T-helper 22 cell (primary cell): Measurements from ENCODE around the gene NRG4.
A peak's percentile ranks its signal among the peaks of the same experiment; 100 is the strongest.
"Not testable (repeated sequence)": the region's sequence is repeated elsewhere in the genome, so short reads cannot be mapped to it uniquely, and the experiment has no call there.

Source experiments
- DNase-seq: peaks from one replicate; pipeline ENCODE4 v3.0.0-alpha.2; 2020; ENCODE audit warnings: low read depth

Gene NRG4

DNA sequence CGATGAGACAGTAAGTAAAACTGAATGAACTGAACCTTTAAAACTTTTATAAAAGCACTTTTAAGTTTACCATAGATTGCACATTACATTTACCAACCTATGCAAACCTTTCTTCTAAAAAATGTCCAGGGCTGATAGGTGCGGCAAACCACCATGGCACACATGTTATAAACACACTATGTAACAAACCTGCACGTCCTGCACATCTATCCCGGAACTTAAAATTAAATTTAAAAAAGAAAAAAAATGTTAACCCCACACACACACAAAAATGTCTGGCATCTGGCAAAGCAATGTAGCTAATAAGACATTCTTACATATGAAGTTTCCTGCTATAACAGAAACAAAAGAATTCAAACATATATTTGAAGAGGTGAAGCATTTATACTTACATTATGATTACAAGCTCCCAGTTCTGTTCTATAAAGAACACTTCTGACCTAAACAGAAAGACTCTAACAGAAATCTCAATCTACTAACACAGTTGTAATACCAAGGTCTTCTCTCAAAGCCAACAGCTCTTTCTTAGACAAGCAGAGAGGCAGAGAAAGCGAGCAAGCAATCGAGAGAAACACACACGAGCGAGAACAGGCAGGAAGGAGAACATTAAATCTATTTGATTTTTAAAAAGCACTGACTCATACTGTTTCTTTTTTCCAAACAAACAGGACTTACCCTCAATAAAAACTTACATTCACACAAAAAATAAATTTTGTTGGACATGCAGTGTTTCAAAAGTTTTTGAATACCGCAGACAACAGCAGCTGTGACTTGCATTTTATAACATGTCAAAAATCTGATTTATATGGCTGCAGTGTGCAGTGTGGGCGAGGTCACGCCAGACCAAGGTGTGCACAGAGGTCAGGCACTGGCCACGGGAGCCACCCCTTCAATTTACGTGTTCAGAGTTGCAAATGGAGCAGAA, at the start of gene NRG4:
TSS of gene NRG4 (minus strand) at position 798 of the 925 bp plus-strand sequence. CDS start 1,194 bp downstream, outside the sequence.
- no peak for DNase-seq

GRCh38 chr15:76061700-76062099, 49.5 kb upstream of the NRG4 start:
- no peak for DNase-seq

DNA sequence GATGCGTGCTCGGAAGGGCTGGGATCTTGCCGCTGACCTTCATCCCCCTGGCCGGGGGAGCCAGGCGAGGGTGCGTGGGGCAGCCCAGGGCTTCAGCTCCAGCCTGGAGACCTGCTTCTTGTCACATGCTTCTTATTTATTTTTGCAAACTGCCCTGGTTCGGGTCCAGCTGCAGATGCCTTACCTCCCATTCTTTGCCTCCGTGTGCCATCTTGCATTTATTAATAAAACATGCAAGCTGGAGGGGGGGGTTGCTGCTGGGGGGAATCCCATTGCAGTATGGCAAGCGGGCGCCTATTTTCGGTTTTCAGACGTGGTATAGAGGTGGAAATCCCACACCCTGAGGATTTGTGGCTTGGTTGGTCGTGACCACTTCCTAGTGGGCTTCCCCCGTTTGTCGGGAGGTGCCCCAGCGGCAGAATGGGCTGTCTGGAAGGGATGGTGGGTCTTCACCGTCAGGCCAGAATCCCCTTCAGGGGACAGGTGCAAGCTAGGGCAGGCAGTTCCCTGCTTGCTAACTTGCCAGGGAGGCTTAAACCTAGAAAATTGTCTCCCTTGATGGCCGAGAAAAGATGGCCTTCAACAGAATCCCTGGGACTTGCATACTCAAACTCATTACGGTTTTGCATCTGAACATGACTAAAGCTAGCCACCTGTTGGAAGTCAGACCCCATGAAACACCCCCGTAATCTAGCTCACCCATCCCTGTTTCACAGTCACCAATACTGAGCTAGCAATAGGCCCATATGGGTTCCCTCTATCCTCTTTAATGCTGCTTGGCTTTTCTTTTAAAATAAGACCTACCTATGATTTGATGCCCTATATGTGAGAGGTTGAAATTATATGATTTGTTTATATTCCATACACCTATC, 48.1 kb upstream of the NRG4 start:
- peak; percentile 13 for DNase-seq

DNA sequence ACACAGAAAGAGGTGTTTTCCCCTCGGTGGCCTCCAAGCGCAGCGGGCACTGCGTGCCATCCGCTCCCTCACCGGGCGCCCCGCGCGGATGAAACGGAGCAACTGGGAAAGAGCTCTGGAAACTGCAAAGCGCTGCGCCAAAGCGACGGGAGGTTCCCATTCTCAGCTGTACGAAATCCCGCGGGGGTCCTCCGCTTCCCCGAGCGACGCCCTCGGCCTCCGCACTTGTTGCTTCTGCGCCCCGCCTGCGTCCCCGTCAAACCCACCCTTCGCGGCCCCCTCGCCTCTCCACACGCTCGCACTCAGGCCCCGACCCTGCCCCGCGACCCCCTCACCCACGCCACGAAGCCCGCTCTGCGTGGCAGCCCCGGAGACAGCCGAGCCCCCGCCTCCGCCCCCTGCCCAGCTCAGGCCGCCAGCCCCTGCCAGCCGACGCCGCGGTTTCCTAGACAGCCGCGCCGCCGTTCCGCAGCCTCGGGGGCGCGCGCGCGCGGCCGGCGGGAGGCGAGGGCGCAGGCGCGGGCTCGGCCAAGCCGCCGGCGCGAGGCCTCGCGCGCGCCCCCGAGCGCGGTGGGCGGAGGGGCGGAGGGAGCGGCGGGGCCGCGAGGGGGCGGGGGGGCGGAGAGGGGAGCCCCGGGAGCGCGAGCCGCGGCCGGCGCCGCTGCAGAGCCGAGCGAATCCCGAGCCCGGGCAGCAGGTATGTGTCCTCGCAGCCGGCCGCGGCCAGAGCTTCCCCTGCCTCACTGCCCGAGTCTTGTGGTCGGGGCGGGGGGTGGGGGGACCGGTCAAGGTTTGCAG, 47.3 kb upstream of the NRG4 start, which contains the start of gene TMEM266:
TSS of gene TMEM266 (plus strand) at position 666 of the 798 bp plus-strand sequence. CDS start 74,279 bp downstream, outside the sequence.
- DNase-seq = no peak

GRCh38 chr15:76058714-76059319, 46.6 kb upstream of the NRG4 start:
- no peak for DNase-seq

DNA sequence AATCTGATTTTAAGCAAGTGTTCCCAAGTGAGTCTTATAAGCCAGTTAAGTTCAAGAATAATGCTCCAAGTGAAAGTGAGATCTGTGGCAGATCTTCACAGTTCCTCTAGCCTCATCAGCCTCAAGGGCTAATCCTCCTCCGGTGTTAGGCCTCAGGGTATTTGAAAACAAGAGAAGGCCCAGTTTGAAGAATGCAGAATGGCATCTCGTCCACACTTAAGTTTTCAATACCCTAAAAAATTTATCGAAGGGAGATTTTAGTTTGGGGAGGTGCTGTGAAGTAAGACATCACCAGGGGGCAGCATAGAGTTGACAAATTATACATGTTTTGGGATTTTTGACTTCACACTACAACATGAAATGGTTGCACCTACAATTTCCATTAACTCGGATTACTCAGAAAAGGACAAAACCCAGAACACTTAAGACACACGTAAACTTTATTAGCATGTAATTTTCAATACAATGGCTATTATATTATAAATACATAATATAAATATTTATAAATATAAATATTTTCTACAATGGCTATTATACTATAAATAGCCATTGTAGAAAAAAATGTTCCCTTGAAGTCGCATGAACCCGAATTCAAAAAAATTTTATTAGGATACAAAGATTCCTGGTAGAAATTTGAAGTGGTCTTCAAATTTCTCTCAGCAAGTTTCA, 45.2 kb upstream of the NRG4 start:
- no peak for DNase-seq

DNA sequence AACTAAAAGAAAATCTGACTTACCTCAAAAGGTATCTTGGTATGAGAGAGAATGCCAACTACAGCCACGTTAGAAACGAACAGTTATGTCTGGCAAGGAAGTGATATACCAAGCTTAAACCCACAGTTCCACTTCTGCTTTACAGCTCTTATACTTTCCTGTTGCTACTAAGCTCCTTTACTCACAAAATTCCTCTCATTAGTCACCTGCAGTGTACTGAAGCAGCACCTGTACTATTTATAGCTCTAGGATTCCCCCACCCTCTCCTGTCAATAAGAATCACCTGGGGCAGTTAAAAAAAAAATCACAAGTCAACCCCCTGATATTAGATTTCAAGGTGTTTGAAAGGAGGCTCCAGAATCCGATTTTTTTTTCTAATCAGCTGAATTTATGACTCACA, 44.7 kb upstream of the NRG4 start:
- no peak for DNase-seq

DNA sequence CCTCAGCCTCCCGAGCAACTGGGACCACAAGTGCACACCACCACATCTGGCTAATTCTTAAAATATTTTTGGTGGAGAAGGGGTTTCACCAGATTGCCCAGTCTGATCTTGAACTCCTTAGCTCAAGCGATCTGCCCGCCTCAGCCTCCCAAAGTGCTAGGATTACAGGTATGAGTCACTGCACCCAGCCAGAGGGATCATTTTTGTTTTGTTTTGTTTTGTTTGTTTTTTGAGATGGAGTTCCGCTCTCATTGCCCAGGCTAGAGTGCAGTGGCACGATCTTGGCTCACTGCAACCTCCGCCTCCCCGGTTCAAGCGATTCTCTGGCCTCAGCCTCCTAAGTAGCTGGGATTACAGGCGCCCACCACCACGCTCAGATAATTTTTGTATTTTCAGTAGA, 42.0 kb upstream of the NRG4 start:
- not testable (repeated sequence) for DNase-seq

DNA sequence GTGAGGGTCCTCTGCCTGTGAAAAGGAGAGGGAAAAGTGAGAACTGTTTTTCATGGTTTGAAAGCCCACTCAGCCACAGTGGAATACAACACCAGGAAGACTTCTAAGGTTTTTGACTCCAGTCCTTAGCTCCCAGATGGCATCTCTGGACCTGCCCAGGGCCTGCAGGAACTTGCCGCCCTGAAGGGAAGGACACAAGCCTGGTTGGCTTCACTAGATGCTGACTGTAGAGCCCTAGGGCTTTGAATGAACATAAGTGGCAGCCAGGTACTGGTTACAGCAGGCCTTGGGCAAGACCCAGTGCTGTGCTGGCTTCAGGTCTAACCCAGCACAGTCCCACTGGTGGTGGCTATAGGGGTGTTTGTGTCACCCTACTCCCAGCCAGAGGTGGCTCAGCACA, 26.3 kb upstream of the NRG4 start:
- DNase-seq = no peak

- DNase-seq = no peak
Observed at GRCh38 chr15:76035593-76035992, 23.4 kb upstream of the NRG4 start.

GRCh38 chr15:76034111-76034510, 21.9 kb upstream of the NRG4 start:
- no peak for DNase-seq

DNA sequence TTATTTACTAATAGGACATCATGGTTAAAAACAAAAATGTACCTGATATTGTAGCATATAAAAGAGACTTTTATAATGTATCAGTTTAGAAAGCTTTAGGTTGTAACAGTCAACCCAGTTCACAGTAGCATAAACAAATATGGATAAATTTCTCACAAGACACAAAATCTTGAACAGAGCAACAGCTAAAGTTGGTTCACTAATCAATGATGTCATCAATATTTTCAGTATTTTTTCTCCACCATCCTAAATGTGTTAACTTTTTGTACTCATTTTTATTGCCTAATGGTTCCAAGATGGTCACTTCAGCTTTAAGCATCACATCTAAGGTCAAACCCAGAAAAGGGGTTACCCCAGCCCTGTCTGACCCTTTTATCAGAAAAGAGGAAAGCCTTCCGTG, 21.2 kb upstream of the NRG4 start:
- no peak for DNase-seq

DNA sequence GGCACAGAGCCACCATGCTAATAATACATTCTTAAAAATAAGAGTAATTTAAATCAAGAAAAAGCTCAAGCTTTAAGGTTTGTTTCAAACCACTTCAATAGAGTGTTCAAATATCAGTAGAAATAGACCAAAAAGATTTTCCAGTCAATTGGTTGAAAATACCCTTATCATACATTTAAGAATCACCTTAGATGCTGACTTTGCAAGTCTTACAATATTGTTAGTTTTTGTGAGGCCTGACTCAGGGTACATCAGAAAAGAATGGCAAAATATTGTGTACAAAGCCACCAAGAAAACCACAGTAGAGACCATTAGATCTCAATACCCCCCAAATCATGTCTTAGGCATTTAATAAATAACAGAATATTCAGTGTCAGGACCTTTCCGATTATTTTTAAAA, 19.8 kb upstream of the NRG4 start:
- DNase-seq = no peak

DNA sequence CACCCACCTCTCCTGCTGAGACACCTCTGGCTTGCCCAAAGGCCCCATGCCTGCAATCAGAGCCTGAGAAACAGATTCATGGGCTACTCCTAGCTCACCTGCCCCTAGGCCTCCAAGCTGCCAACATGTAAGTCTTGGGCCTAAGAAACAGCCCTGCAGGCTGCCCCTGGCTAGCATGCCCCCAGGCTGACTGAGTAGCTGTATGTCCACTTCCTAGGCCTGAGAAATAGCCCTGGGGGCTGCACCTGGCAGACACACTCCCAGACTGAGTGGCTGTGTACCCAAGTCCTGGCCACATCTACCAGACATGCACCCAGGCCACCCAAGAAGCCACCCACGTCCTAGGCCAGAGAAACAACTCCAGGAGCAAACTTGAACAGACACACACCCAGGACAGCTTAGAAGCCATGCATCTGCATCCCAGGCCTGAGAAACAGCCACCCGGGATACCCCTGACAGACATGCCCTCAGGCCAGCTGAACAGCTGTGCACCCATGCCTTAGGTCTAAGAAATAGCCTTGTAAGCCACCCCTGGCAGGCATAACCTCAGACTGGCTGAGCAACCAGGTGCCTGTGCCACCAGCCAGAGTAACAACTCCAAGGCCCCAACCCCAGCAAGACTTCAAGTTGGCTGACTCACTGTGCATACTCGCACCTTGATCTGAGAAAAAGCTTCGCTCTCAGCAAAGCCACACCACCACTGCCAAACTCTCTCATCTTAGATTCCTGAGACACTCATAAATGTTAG, 12.0 kb upstream of the NRG4 start:
- DNase-seq = no peak

DNA sequence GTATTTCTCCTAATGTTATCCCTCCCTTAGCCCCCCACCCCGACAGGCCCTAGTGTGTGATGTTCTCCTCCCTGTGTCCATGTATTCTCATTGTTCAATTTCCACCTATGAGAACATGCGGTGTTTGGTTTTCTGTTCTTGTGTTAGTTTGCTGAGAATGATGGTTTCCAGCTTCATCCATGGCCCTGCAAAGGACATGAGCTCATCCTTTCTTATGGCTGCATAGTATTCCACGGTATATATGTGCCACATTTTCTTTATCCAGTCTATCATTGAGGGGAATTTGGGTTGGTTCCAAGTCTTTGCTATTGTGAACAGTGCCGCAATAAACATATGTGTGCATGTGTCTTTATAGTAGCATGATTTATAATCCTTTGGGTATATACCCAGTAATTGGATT, 1.2 kb upstream of the NRG4 start:
- not testable (repeated sequence) for DNase-seq

- DNase-seq = no peak
Observed at GRCh38 chr15:76010613-76011012, 1.6 kb downstream of the NRG4 start.

GRCh38 chr15:76006136-76006778, 6.0 kb downstream of the NRG4 start:
- DNase-seq = no peak

- DNase-seq = no peak
Observed at GRCh38 chr15:76003364-76003763, 8.9 kb downstream of the NRG4 start.

- DNase-seq = no peak
Observed at GRCh38 chr15:75995611-75996010, 16.6 kb downstream of the NRG4 start.

- no peak for DNase-seq
Observed at GRCh38 chr15:75994220-75994619, 18.0 kb downstream of the NRG4 start.
